Measurements from ENCODE around the gene AEBP1.

AEBP1 gene

GRCh38 chr7:44083796-44084195, 20.3 kb upstream of the AEBP1 start:
- TF ChIP-seq, protein P1, sequence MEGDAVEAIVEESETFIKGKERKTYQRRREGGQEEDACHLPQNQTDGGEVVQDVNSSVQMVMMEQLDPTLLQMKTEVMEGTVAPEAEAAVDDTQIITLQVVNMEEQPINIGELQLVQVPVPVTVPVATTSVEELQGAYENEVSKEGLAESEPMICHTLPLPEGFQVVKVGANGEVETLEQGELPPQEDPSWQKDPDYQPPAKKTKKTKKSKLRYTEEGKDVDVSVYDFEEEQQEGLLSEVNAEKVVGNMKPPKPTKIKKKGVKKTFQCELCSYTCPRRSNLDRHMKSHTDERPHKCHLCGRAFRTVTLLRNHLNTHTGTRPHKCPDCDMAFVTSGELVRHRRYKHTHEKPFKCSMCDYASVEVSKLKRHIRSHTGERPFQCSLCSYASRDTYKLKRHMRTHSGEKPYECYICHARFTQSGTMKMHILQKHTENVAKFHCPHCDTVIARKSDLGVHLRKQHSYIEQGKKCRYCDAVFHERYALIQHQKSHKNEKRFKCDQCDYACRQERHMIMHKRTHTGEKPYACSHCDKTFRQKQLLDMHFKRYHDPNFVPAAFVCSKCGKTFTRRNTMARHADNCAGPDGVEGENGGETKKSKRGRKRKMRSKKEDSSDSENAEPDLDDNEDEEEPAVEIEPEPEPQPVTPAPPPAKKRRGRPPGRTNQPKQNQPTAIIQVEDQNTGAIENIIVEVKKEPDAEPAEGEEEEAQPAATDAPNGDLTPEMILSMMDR (conservative IDR thresholded peaks at IDR 0.05; ENCODE audit: control insufficient read depth, insufficient read depth, low read depth, low read length), result no peak
- no peak for DNase-seq (ENCODE audit: low read depth)
- no peak overlapping the region for H3K4me3 ChIP-seq (ENCODE audit: control insufficient read depth, low read depth, low read length)

DNA sequence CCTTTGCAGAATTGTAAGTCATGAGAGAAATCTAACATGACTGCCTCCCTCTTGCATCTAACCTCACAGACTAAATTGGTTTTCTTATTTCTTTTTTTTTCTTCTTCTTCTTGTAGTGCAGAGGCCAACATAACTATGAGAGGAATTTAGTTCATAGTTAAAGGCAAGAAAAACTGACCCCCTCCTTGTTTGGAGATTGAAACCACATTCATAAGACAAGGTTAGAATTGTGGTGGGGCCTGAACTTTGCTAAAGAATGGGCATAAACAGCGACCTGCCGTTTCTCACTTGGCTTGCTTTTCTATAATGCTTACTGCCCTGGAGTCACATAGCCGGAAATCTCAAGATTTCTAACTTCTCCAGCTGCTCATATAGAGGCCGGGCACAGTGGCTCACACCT, 19.4 kb upstream of the AEBP1 start:
- TF ChIP-seq, protein P1 (conservative IDR thresholded peaks at IDR 0.05; ENCODE audit: control insufficient read depth, insufficient read depth, low read depth, low read length), result no peak
- no peak for DNase-seq (ENCODE audit: low read depth)
- H3K4me3 ChIP-seq (ENCODE audit: control insufficient read depth, low read depth, low read length), result no peak overlapping the region

GRCh38 chr7:44085546-44085945, 18.6 kb upstream of the AEBP1 start:
- H3K4me3 ChIP-seq (ENCODE audit: control insufficient read depth, low read depth, low read length), result no peak overlapping the region
- DNase-seq (ENCODE audit: low read depth), result no peak
- TF ChIP-seq, protein P1 (conservative IDR thresholded peaks at IDR 0.05; ENCODE audit: control insufficient read depth, insufficient read depth, low read depth, low read length), result peak; percentile 9

DNA sequence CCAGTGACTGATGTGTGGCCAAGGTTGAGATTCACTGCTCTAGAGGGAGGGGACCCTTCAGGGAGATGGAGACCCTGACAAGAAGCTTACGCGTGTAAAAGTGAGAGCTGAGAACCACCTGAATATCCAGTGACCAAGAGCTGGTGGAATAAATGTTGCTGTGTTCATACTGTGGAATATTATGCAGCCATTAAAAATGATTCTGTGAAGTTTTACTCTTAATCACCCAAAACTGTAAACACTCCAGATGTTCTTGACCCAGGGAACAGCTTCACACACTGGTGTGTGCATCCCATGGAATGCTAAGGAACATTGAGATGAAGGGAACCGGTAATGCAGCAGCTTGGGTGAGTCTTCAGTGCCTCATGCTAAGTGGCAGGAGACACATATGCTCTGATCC, 17.5 kb upstream of the AEBP1 start:
- TF ChIP-seq, protein P1 (conservative IDR thresholded peaks at IDR 0.05; ENCODE audit: control insufficient read depth, insufficient read depth, low read depth, low read length), result no peak
- no peak overlapping the region for H3K4me3 ChIP-seq (ENCODE audit: control insufficient read depth, low read depth, low read length)
- DNase-seq (ENCODE audit: low read depth), result no peak

GRCh38 chr7:44087911-44088838, 16.0 kb upstream of the AEBP1 start:
- H3K4me3 ChIP-seq (ENCODE audit: control insufficient read depth, low read depth, low read length), result no peak overlapping the region
- peak; percentile 96 for DNase-seq (ENCODE audit: low read depth)
- TF ChIP-seq, protein P1 (conservative IDR thresholded peaks at IDR 0.05; ENCODE audit: control insufficient read depth, insufficient read depth, low read depth, low read length), result no peak

- no peak for DNase-seq (ENCODE audit: low read depth)
- H3K4me3 ChIP-seq (ENCODE audit: control insufficient read depth, low read depth, low read length), result no peak overlapping the region
- TF ChIP-seq, protein P1 (conservative IDR thresholded peaks at IDR 0.05; ENCODE audit: control insufficient read depth, insufficient read depth, low read depth, low read length), result no peak
These were observed 11.0 kb upstream of the AEBP1 start for GRCh38 chr7:44093102-44093641.
